H1 (cell line): ENCODE measurements around the gene HMG20A. TPM values are rescaled to one million over a fixed set of nuclear protein-coding genes. Genes with fewer than 3 reads are reported as not detected.

Source experiments
- CTCF ChIA-PET: fragments of 300-600 bp; sonication (Branson Sonifier 250); formaldehyde crosslinking; loops from one replicate; lab custom pipeline; 2021; ENCODE audit not compliant: partially characterized antibody; lab: Charles Lee
- POLR2A ChIA-PET: fragments of 300-600 bp; sonication (Branson Sonifier 250); formaldehyde crosslinking; loops from one replicate; lab custom pipeline; 2021; ENCODE audit warnings: inconsistent platforms; ENCODE audit not compliant: partially characterized antibody; lab: Charles Lee
- DNase-seq, 2 experiments: peaks; one replicate each; pipeline versions ENCODE4 v3.0.0 to v3.0.0-alpha.2; 2010 to 2022; ENCODE audit warnings: low spot score in 2 of 2, low read depth in 1 of 2, mixed read lengths in 1 of 2
- FAIRE-seq: peaks from 2 replicates; lab custom pipeline; 2011; peaks lifted over from hg19 to GRCh38; lab: Jason Lieb, UNC
- H2AFZ ChIP-seq: 2 replicates; pipeline ENCODE4 v1.8.1; 2012; ENCODE audit warnings: low read length, inconsistent platforms
- H2AK5ac ChIP-seq: 2 replicates; pipeline ENCODE4 v1.6.1; 2013; ENCODE audit warnings: low read depth, low read length
- H2BK120ac ChIP-seq: replicated peaks from 2 replicates; pipeline ENCODE3; 2013; ENCODE audit warnings: low read depth, low read length, inconsistent platforms
- H2BK12ac ChIP-seq: 2 replicates; pipeline ENCODE4 v1.6.1; 2013; ENCODE audit warnings: low read depth, low read length
- H2BK15ac ChIP-seq: 2 replicates; pipeline ENCODE4 v1.6.1; 2013; ENCODE audit warnings: low read length
- H2BK20ac ChIP-seq: 2 replicates; pipeline ENCODE4 v1.6.1; 2013; ENCODE audit warnings: low read length
- H2BK5ac ChIP-seq: 2 replicates; pipeline ENCODE4 v1.6.1; 2013; ENCODE audit warnings: low read depth, low read length
- H3K14ac ChIP-seq: 2 replicates; pipeline ENCODE4 v1.6.1; 2013; ENCODE audit warnings: inconsistent platforms; ENCODE audit not compliant: insufficient read length
- H3K18ac ChIP-seq: 2 replicates; pipeline ENCODE4 v1.6.1; 2013; ENCODE audit warnings: low read length; ENCODE audit errors: extremely low read depth
- H3K23ac ChIP-seq: 2 replicates; pipeline ENCODE4 v1.6.1; 2013; ENCODE audit warnings: inconsistent platforms; ENCODE audit not compliant: insufficient read length
- H3K23me2 ChIP-seq: 2 replicates; pipeline ENCODE4 v1.6.1; 2013; ENCODE audit warnings: low read depth, low read length
- H3K27ac ChIP-seq: 2 replicates; pipeline ENCODE4 v1.6.1; 2011; ENCODE audit warnings: low read depth, low read length, inconsistent platforms
- H3K27me3 ChIP-seq, 4 experiments: replicated peaks in 1 of 4; 1 replicate in 1 of 4; 2 replicates in 3 of 4; pipeline versions ENCODE4 v1.6.1 to v1.8.1; 2011 to 2013; ENCODE audit warnings: low read length in 3 of 4, mild to moderate bottlenecking in 3 of 4, inconsistent platforms in 2 of 4, mixed read lengths in 2 of 4, moderate library complexity in 1 of 4; ENCODE audit not compliant: control insufficient read depth in 3 of 4, insufficient read depth in 3 of 4; ENCODE audit errors: extremely low read depth in 1 of 4
- H3K36me3 ChIP-seq, 4 experiments: 2 replicates each; pipeline versions ENCODE4 v1.6.1 to v1.8.1; 2011 to 2013; ENCODE audit warnings: mild to moderate bottlenecking in 4 of 4, low read length in 3 of 4, moderate library complexity in 2 of 4, control low read depth in 1 of 4, inconsistent platforms in 1 of 4; ENCODE audit not compliant: insufficient read depth in 4 of 4, control insufficient read depth in 2 of 4
- H3K4ac ChIP-seq: replicated peaks from 2 replicates; pipeline ENCODE3; 2013; ENCODE audit warnings: low read length, low read depth, mixed read lengths, inconsistent platforms; ENCODE audit not compliant: insufficient read length
- H3K4me1 ChIP-seq, 4 experiments: replicated peaks in 1 of 4; 1 replicate in 1 of 4; 2 replicates in 3 of 4; pipeline versions ENCODE4 v1.6.1 to v1.8.1; 2011 to 2013; ENCODE audit warnings: low read length in 3 of 4, inconsistent platforms in 2 of 4, mixed read lengths in 1 of 4; ENCODE audit not compliant: insufficient read depth in 4 of 4, control insufficient read depth in 3 of 4
- H3K4me2 ChIP-seq, 2 experiments: 2 replicates each; pipeline versions ENCODE4 v1.6.1 to v1.8.1; 2011 to 2013; ENCODE audit warnings: low read depth in 2 of 2, low read length in 2 of 2, control low read depth in 1 of 2, inconsistent platforms in 1 of 2, mild to moderate bottlenecking in 1 of 2; ENCODE audit not compliant: insufficient read depth in 1 of 2
- H3K4me3 ChIP-seq, 4 experiments: fragments of 200-600, 300-600 bp in 1 of 4; sonication (generic), shearing (Covaris generic), sonication (Bioruptor Twin) in 1 of 4; 2 replicates each; pipeline versions ENCODE4 v1.5.1 to v1.8.1; 2011 to 2016; ENCODE audit warnings: low read length in 4 of 4, low read depth in 3 of 4, control low read depth in 2 of 4, inconsistent platforms in 2 of 4, mild to moderate bottlenecking in 2 of 4, mixed read lengths in 1 of 4, moderate library complexity in 1 of 4; ENCODE audit not compliant: insufficient read depth in 2 of 4; ENCODE audit errors: extremely low read depth in 1 of 4
- H3K56ac ChIP-seq: replicated peaks from 2 replicates; pipeline ENCODE3; 2013; ENCODE audit warnings: low read depth, mild to moderate bottlenecking, mixed read lengths, low read length, inconsistent platforms; ENCODE audit not compliant: insufficient read length
- H3K79me1 ChIP-seq: 2 replicates; pipeline ENCODE4 v1.6.1; 2013; ENCODE audit warnings: low read depth, low read length, control low read depth
- H3K79me2 ChIP-seq, 2 experiments: 2 replicates each; pipeline versions ENCODE4 v1.6.1 to v1.8.1; 2012 to 2013; ENCODE audit warnings: low read length in 2 of 2, mild to moderate bottlenecking in 2 of 2, inconsistent platforms in 1 of 2; ENCODE audit not compliant: insufficient read depth in 2 of 2, control insufficient read depth in 1 of 2
- H3K9ac ChIP-seq, 4 experiments: replicated peaks in 1 of 4; 1 replicate in 1 of 4; 2 replicates in 3 of 4; pipeline versions ENCODE4 v1.6.1 to v1.8.1; 2011 to 2013; ENCODE audit warnings: low read depth in 3 of 4, low read length in 3 of 4, control low read depth in 2 of 4, mild to moderate bottlenecking in 2 of 4, moderate library complexity in 2 of 4, inconsistent platforms in 1 of 4; ENCODE audit errors: extremely low read depth in 1 of 4
- H3K9me3 ChIP-seq, 2 experiments: 2 replicates each; pipeline versions ENCODE4 v1.6.1 to v1.8.1; 2012 to 2013; ENCODE audit warnings: mild to moderate bottlenecking in 2 of 2, moderate library complexity in 2 of 2, control low read depth in 1 of 2, inconsistent platforms in 1 of 2, low read depth in 1 of 2, low read length in 1 of 2, mixed read lengths in 1 of 2; ENCODE audit not compliant: insufficient read depth in 2 of 2
- H4K20me1 ChIP-seq, 2 experiments: replicated peaks in 1 of 2; 2 replicates each; pipeline versions ENCODE3 to v1.8.1; 2011 to 2013; ENCODE audit warnings: inconsistent platforms in 2 of 2, low read length in 2 of 2, mild to moderate bottlenecking in 1 of 2; ENCODE audit not compliant: insufficient read depth in 2 of 2, control insufficient read depth in 1 of 2
- H4K5ac ChIP-seq: 2 replicates; pipeline ENCODE4 v1.6.1; 2013; ENCODE audit warnings: low read length, low read depth, mixed read lengths, inconsistent platforms; ENCODE audit not compliant: insufficient read length
- H4K8ac ChIP-seq: 2 replicates; pipeline ENCODE4 v1.8.0; 2013; ENCODE audit warnings: mild to moderate bottlenecking, moderate library complexity, low read length, inconsistent platforms; ENCODE audit not compliant: insufficient read depth; ENCODE audit errors: extremely low read depth
- H4K91ac ChIP-seq: replicated peaks from 2 replicates; pipeline ENCODE3; 2013; ENCODE audit warnings: low read length, mixed read lengths, inconsistent platforms; ENCODE audit not compliant: insufficient read length
- WGBS, 2 experiments: shearing (Covaris generic) in 1 of 2; methylation state at CpG; one replicate each; pipeline versions ENCODE4 v1.1.6 to v1.1.7; 2013 to 2015; ENCODE audit warnings: low lambda C conversion rate in 2 of 2, mixed read lengths in 2 of 2, inconsistent platforms in 1 of 2, low coverage in 1 of 2, missing lambda C conversion rate in 1 of 2; ENCODE audit not compliant: insufficient replicate concordance in 2 of 2, insufficient coverage in 1 of 2, insufficient read length in 1 of 2; ENCODE audit errors: extremely low coverage in 1 of 2, missing lambda C conversion rate in 1 of 2; 5-methylcytosine and 5-hydroxymethylcytosine counted together
- polyA plus RNA-seq, 7 experiments: library from polyadenylated mRNA; depleted of rRNA in 3 of 7; stranded (reverse) in 5 of 7; unstranded in 2 of 7; fragments of >200 nt in 5 of 7; fragments of 200-250 nt in 2 of 7; gene quantifications; 1 replicate in 5 of 7; 2 replicates in 1 of 7; 4 replicates in 1 of 7; pipeline versions ENCODE4 v1.2.1 to v1.2.3, GENCODE V29; 2011 to 2013; ENCODE audit warnings: missing spikeins in 2 of 7, mixed read lengths in 2 of 7
- total RNA-seq: library from RNA; stranded (reverse); fragmentation: NEBNext Ultra II Directional; extraction: Animal tissue kit (Norgen Biotek cat#: 25700); gene quantifications from 2 replicates; pipeline ENCODE4 v1.2.1, GENCODE V29; 2021

Gene HMG20A
- total and polyA plus RNA-seq, 2 of the 8 experiments (the other 6 are each of a cell fraction or from before 2014, with no cell fraction given), result 52.1 to 59.7 TPM

DNA sequence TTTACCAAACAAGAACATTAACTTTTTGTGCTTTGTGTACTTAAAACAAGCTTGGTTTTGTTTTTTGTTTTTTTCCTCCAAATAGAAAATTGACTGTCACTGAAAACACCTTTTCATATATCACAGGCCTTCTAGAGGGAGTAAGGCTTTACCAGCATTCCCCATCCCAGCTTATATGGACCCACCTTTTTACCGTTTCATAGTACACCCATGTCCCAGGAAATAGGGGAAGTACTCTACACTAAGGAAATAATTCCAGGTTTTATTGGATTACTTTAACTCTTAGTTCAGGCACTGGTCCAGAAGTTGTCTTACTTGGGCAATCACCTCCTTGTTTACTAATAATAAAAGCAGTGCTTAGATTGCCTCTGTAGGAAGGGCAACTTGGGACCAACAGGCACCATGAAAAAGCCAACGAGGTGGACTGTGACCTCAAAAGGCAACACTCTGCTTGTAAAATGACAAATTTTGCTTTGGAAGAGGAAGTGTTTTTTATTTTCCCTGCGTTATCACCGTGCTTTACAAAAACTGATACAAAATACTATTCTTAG is 26.2 kb downstream of the HMG20A start:
- no peak overlapping the region for H3K56ac ChIP-seq
- no peaks in the 10 kb centered on the region for H3K27me3 ChIP-seq
- POLR2A ChIA-PET, result no interaction called here
- H2BK5ac ChIP-seq, result no peak overlapping the region
- H2BK20ac ChIP-seq, result no peak overlapping the region
- FAIRE-seq, result no peak
- peaks cover 0 to 3% of the 10 kb centered on the region in 2 experiments; a peak in 1 of 4 replicates for H3K9me3 ChIP-seq
- no peak overlapping the region for H3K14ac ChIP-seq
- no peak overlapping the region for H2BK12ac ChIP-seq
- no peak overlapping the region for H4K91ac ChIP-seq
- H3K23me2 ChIP-seq, result no peaks in the 10 kb centered on the region
- H3K27ac ChIP-seq, result no peak overlapping the region
- no peak overlapping the region for H3K4ac ChIP-seq
- H3K18ac ChIP-seq, result no peak overlapping the region
- no peak overlapping the region for H3K9ac ChIP-seq
- H3K79me2 ChIP-seq, result peaks cover 0 to 44% of the 10 kb centered on the region in 2 experiments; a peak in 2 of 4 replicates
- H2AK5ac ChIP-seq, result no peak overlapping the region
- H3K4me3 ChIP-seq, result no peak overlapping the region
- no peak overlapping the region for H2AFZ ChIP-seq
- H2BK15ac ChIP-seq, result no peak overlapping the region
- no peak overlapping the region for H3K4me2 ChIP-seq
- WGBS, 2 experiments, result 91% methylated on average over 4 of the region's 4 CpGs; no CpG with 5 or more reads in 1 of the 2 experiments
- H2BK120ac ChIP-seq, result no peak overlapping the region
- H4K5ac ChIP-seq, result no peak overlapping the region
- H4K20me1 ChIP-seq, result peaks cover 0 to 2% of the 10 kb centered on the region in 2 experiments
- CTCF ChIA-PET, result interaction anchor here (1.0 to 2.4 kb wide), 2 partner anchors 7 to 18 kb away, joined by 3 to 5 read pairs; no protein-coding TSS in a partner anchor
- H3K36me3 ChIP-seq, result peaks cover 0 to 5% (median 0%) of the 10 kb centered on the region in 4 experiments; a peak in 2 of 8 replicates
- no peak for DNase-seq
- H3K4me1 ChIP-seq, result peaks cover 0 to 5% (median 2%) of the 10 kb centered on the region in 4 experiments; a peak in 2 of 7 replicates
- H4K8ac ChIP-seq, result no peak overlapping the region
- H3K23ac ChIP-seq, result no peak overlapping the region
- H3K79me1 ChIP-seq, result peaks cover 2% of the 10 kb centered on the region
